MCF 10A (cell line): ENCODE measurements around the gene TMEM209. TPM values are rescaled to one million over a fixed set of nuclear protein-coding genes. Genes with fewer than 3 reads are reported as not detected.

Source experiments
- BruUV-seq: library from RNA; stranded (reverse); fragments of 400-500 nt; replicated peaks from 2 replicates; lab custom pipeline; 2021; lab: Mats Ljungman, UMichigan
- CTCF ChIA-PET: fragments of 300-600 bp; sonication (Branson Sonifier 250); formaldehyde crosslinking; extraction: SDS; loops from one replicate; lab custom pipeline; 2021; ENCODE audit warnings: antibody characterized with exemption, inconsistent platforms; lab: Yijun Ruan, JAX
- POLR2A ChIA-PET: fragments of 300-600, 350-650 bp; sonication (Branson Sonifier 250); formaldehyde crosslinking; extraction: SDS; loops from one replicate; lab custom pipeline; 2020; ENCODE audit warnings: antibody characterized with exemption, inconsistent platforms; lab: Yijun Ruan, JAX
- DNase-seq: peaks from one replicate; pipeline ENCODE4 v3.0.0-alpha.2; 2018; ENCODE audit not compliant: unreplicated experiment
- H3K27ac Mint-ChIP-seq: one replicate; pipeline ENCODE4 v1.8.0; 2022; ENCODE audit warnings: mild to moderate bottlenecking, low read depth, mixed read lengths; ENCODE audit not compliant: unreplicated experiment
- H3K27me3 Mint-ChIP-seq: one replicate; pipeline ENCODE4 v1.8.0; 2022; ENCODE audit warnings: mixed read lengths; ENCODE audit not compliant: insufficient read depth, unreplicated experiment
- H3K36me3 Mint-ChIP-seq: one replicate; pipeline ENCODE4 v1.8.0; 2022; ENCODE audit warnings: mild to moderate bottlenecking, moderate library complexity, mixed read lengths; ENCODE audit not compliant: insufficient read depth, unreplicated experiment
- H3K4me1 Mint-ChIP-seq: one replicate; pipeline ENCODE4 v1.8.0; 2022; ENCODE audit warnings: mixed read lengths; ENCODE audit not compliant: insufficient read depth, unreplicated experiment
- H3K4me3 Mint-ChIP-seq: one replicate; pipeline ENCODE4 v1.8.0; 2022; ENCODE audit warnings: mild to moderate bottlenecking, moderate library complexity, mixed read lengths; ENCODE audit not compliant: unreplicated experiment
- H3K9me3 Mint-ChIP-seq: one replicate; pipeline ENCODE4 v1.8.0; 2022; ENCODE audit warnings: mixed read lengths; ENCODE audit not compliant: unreplicated experiment
- intact Hi-C: fragments of 100-400 bp; cut with micrococcal nuclease; formaldehyde crosslinking; loops from 2 replicates; pipeline ENCODE4 v1.14.1; 2022
- total RNA-seq: library from RNA; stranded (reverse); gene quantifications from 2 replicates; pipeline ENCODE4 v1.2.3, GENCODE V29; 2022
- TF ChIP-seq, protein P1 (sequence below): fragments of 200-600 bp; IDR thresholded peaks from one replicate; pipeline ENCODE4 v1.8.0; 2022; ENCODE audit warnings: antibody characterized with exemption, mild to moderate bottlenecking; ENCODE audit not compliant: unreplicated experiment

The TMEM209 gene
- total RNA-seq, 1 experiment from 2014 or later = 38.3 TPM

DNA sequence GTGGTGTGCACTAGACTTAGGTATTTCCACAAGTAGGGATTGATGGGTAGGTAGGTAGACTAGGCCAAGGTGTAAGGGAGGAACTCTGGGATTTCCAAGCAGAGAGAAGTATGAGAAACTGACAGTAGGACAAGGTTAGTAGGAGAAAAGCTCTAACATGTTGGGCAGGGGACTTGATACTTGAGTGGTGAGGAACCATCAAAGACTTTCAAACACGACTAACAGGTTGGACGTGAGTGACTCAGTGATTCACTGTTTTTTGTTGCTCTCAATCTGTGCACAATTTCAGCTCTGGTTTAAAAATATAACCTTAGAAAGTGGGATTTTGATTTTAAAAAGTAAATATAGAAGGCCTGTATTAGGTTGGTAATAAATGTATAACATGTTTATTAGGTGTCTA lies 90.4 kb downstream of the TMEM209 start:
- TF ChIP-seq, protein P1, sequence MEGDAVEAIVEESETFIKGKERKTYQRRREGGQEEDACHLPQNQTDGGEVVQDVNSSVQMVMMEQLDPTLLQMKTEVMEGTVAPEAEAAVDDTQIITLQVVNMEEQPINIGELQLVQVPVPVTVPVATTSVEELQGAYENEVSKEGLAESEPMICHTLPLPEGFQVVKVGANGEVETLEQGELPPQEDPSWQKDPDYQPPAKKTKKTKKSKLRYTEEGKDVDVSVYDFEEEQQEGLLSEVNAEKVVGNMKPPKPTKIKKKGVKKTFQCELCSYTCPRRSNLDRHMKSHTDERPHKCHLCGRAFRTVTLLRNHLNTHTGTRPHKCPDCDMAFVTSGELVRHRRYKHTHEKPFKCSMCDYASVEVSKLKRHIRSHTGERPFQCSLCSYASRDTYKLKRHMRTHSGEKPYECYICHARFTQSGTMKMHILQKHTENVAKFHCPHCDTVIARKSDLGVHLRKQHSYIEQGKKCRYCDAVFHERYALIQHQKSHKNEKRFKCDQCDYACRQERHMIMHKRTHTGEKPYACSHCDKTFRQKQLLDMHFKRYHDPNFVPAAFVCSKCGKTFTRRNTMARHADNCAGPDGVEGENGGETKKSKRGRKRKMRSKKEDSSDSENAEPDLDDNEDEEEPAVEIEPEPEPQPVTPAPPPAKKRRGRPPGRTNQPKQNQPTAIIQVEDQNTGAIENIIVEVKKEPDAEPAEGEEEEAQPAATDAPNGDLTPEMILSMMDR = no peak
- Mint-ChIP-seq H3K9me3 (peaks cover 6% of the 10 kb centered on the region), H3K4me1 (no peaks in the 10 kb centered on the region), H3K36me3 (no peaks in the 10 kb centered on the region), H3K27me3 (no peaks in the 10 kb centered on the region), H3K4me3 (no peak overlapping the region), H3K27ac (no peak overlapping the region)
- no peak for DNase-seq
- intact Hi-C loops = no loop called here
- ChIA-PET POLR2A (interaction anchor here (1.0 to 1.9 kb wide), 3 partner anchors 13 to 178 kb away, joined by 3 to 4 read pairs (median 3); partner anchors contain the start of genes CPA4 and KLHDC10), CTCF (interaction anchor here (0.9 to 1.0 kb wide), 2 partner anchors 26 to 643 kb away, joined by 3 to 4 read pairs; no protein-coding TSS in a partner anchor)
- BruUV-seq = no TSS peak

Other genes with a start within 250 kb of the TMEM209 start
- 20.9 and 24.2 TPM in 2 replicates for gene ZC3HC1, start 154.0 kb downstream of the TMEM209 start, total RNA-seq
- 25.8 and 36.9 TPM in 2 replicates for gene KLHDC10, start 134.9 kb downstream of the TMEM209 start, total RNA-seq
- gene SSMEM1, start 2.5 kb upstream of the TMEM209 start, total RNA-seq = not detected in 2 replicates
- gene CPA2, start 61.5 kb upstream of the TMEM209 start, total RNA-seq = not detected in 2 replicates
- gene CPA4, start 87.8 kb upstream of the TMEM209 start, total RNA-seq = 1.8 and 4.3 TPM in 2 replicates
- gene CPA5, start 139.4 kb upstream of the TMEM209 start, total RNA-seq = 0.42 TPM in 1 of 2 replicates, not detected in the other
- not detected in 2 replicates for gene CPA1, start 175.1 kb upstream of the TMEM209 start, total RNA-seq
- gene CEP41, start 235.6 kb upstream of the TMEM209 start, total RNA-seq = 14.0 and 15.8 TPM in 2 replicates